Astrocyte (in vitro differentiated cells and primary cell): ENCODE results near the gene ACTL8.

Source experiments
- CTCF ChIP-seq: IDR thresholded peaks from 2 replicates; pipeline ENCODE4 v1.5.1; 2011; ENCODE audit warnings: low read depth, mild to moderate bottlenecking, inconsistent platforms, low read length, moderate library complexity; ENCODE audit not compliant: insufficient read depth
- EZH2 ChIP-seq: IDR thresholded peaks from 2 replicates; pipeline ENCODE4 v1.6.1; 2012; ENCODE audit warnings: mild to moderate bottlenecking, low read length, inconsistent platforms; ENCODE audit not compliant: insufficient read depth

DNA sequence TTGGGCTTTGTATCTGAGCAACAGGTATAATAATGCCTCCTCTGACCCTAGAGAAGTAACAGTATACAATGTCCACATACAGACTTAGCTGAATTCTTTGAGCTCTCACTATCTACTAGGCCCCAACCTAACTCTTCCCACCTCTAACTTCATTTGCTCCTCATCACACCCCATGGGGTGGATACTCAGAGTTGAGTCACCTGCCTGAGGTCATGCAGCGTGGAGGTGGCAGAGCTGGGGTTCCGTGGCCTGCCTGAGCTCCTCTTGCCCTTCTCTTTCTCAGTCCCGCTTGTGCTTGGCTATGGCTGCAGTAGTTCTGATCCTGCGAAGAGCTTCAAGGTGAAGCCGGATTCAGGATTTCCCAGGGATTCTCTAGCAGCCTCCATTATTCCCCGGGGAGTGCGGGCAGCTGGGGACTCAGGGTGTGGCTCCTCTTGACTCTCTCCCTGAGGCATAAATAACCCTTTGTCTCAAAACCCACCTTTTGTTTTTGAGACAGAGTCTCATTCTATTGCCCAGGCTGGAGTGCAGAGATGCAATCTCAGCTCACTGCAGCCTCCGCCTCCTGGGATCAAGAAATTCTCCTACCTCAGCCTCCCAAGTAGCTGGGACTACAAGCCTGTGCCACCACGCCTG is 29.9 kb upstream of the ACTL8 start:
- TF ChIP-seq CTCF (no peak), EZH2 (no peak)
